ENCODE data around the gene SLC22A8.

Gene SLC22A8

GRCh38 chr11:62965574-62965973, 50.1 kb downstream of the SLC22A8 start:
- Histone ChIP-seq H3K36me3 (ENCODE audit: control insufficient read depth in 1 of 2, insufficient read depth in 2 of 2, low read depth in 1 of 2, low read length in 2 of 2) (no peaks in the 10 kb centered on the region), H4K8ac (ENCODE audit: low read length) (no peak overlapping the region), H3K27me3 (ENCODE audit: control insufficient read depth in 1 of 2, insufficient read depth in 1 of 2, low read length in 2 of 2) (peaks cover 0 to 9% of the 10 kb centered on the region in 2 experiments), H2BK5ac (ENCODE audit: low read depth, low read length, poor library complexity, severe bottlenecking) (no peak overlapping the region), H3K9me3 (ENCODE audit: control insufficient read depth, low read length) (no peaks in the 10 kb centered on the region), H3K4ac (ENCODE audit: low read depth in 1 of 2, low read length in 2 of 2) (no peak overlapping the region), H2AK5ac (ENCODE audit: low read length, severe bottlenecking) (no peak overlapping the region), H3K4me3 (ENCODE audit: insufficient read depth in 1 of 2, low read depth in 1 of 2, low read length in 2 of 2) (no peak overlapping the region), H3K79me1 (replicated peaks; ENCODE audit: low read length, poor library complexity, severe bottlenecking) (no peaks in the 10 kb centered on the region), H3K9ac (ENCODE audit: low read length) (no peak overlapping the region), H2AFZ (ENCODE audit: low read depth, low read length) (no peak overlapping the region), H3K23ac (ENCODE audit: low read length in 2 of 2) (no peak overlapping the region), H3K4me2 (ENCODE audit: low read length, poor library complexity, severe bottlenecking) (no peak overlapping the region), H3K4me1 (ENCODE audit: control insufficient read depth, insufficient read depth, low read depth, low read length) (no peaks in the 10 kb centered on the region), H2BK120ac (ENCODE audit: low read depth, low read length) (no peak overlapping the region), H3K14ac (ENCODE audit: low read length in 2 of 2) (no peak overlapping the region), H2BK15ac (ENCODE audit: low read depth, poor library complexity, severe bottlenecking) (no peak overlapping the region), H4K91ac (ENCODE audit: low read length) (no peak overlapping the region), H3K27ac (ENCODE audit: low read length, poor library complexity, severe bottlenecking) (no peak overlapping the region), H2BK12ac (ENCODE audit: low read length in 2 of 2) (no peak overlapping the region), H3K18ac (ENCODE audit: low read depth in 1 of 2, low read length in 2 of 2) (no peak overlapping the region)
- 66% methylated on average over 2 of the region's 2 CpGs for WGBS
- DNase-seq = no peak

- no peak overlapping the region for H2AFZ ChIP-seq (ENCODE audit: low read depth, low read length)
- H2BK12ac ChIP-seq (ENCODE audit: low read length in 2 of 2) = no peak overlapping the region
- H3K4ac ChIP-seq (ENCODE audit: low read depth in 1 of 2, low read length in 2 of 2) = no peak overlapping the region
- 100% methylated on average over 1 of the region's 3 CpGs for WGBS
- peaks cover 0 to 5% of the 10 kb centered on the region in 2 experiments for H3K27me3 ChIP-seq (ENCODE audit: control insufficient read depth in 1 of 2, insufficient read depth in 1 of 2, low read length in 2 of 2)
- H3K4me1 ChIP-seq (ENCODE audit: control insufficient read depth, insufficient read depth, low read depth, low read length) = no peaks in the 10 kb centered on the region
- no peak overlapping the region for H4K91ac ChIP-seq (ENCODE audit: low read length)
- no peak overlapping the region for H2BK15ac ChIP-seq (ENCODE audit: low read depth, poor library complexity, severe bottlenecking)
- no peak overlapping the region for H3K4me2 ChIP-seq (ENCODE audit: low read length, poor library complexity, severe bottlenecking)
- no peak overlapping the region for H3K4me3 ChIP-seq (ENCODE audit: insufficient read depth in 1 of 2, low read depth in 1 of 2, low read length in 2 of 2)
- no peak overlapping the region for H3K27ac ChIP-seq (ENCODE audit: low read length, poor library complexity, severe bottlenecking)
- H2BK5ac ChIP-seq (ENCODE audit: low read depth, low read length, poor library complexity, severe bottlenecking) = no peak overlapping the region
- H2BK120ac ChIP-seq (ENCODE audit: low read depth, low read length) = no peak overlapping the region
- H3K9me3 ChIP-seq (ENCODE audit: control insufficient read depth, low read length) = no peaks in the 10 kb centered on the region
- H3K9ac ChIP-seq (ENCODE audit: low read length) = no peak overlapping the region
- no peaks in the 10 kb centered on the region for H3K79me1 ChIP-seq (replicated peaks; ENCODE audit: low read length, poor library complexity, severe bottlenecking)
- no peak overlapping the region for H4K8ac ChIP-seq (ENCODE audit: low read length)
- no peak for DNase-seq
- no peak overlapping the region for H2AK5ac ChIP-seq (ENCODE audit: low read length, severe bottlenecking)
- H3K14ac ChIP-seq (ENCODE audit: low read length in 2 of 2) = no peak overlapping the region
- H3K36me3 ChIP-seq (ENCODE audit: control insufficient read depth in 1 of 2, insufficient read depth in 2 of 2, low read depth in 1 of 2, low read length in 2 of 2) = no peaks in the 10 kb centered on the region
- H3K18ac ChIP-seq (ENCODE audit: low read depth in 1 of 2, low read length in 2 of 2) = no peak overlapping the region
- H3K23ac ChIP-seq (ENCODE audit: low read length in 2 of 2) = no peak overlapping the region
Measured at GRCh38 chr11:62962391-62962790, 53.2 kb downstream of the SLC22A8 start.

GRCh38 chr11:62961017-62961570, 54.5 kb downstream of the SLC22A8 start:
- Histone ChIP-seq H3K9me3 (ENCODE audit: control insufficient read depth, low read length) (no peaks in the 10 kb centered on the region), H3K4me2 (ENCODE audit: low read length, poor library complexity, severe bottlenecking) (no peak overlapping the region), H2BK120ac (ENCODE audit: low read depth, low read length) (no peak overlapping the region), H3K4ac (ENCODE audit: low read depth in 1 of 2, low read length in 2 of 2) (no peak overlapping the region), H3K23ac (ENCODE audit: low read length in 2 of 2) (no peak overlapping the region), H4K8ac (ENCODE audit: low read length) (no peak overlapping the region), H4K91ac (ENCODE audit: low read length) (no peak overlapping the region), H3K79me1 (replicated peaks; ENCODE audit: low read length, poor library complexity, severe bottlenecking) (no peaks in the 10 kb centered on the region), H3K4me1 (ENCODE audit: control insufficient read depth, insufficient read depth, low read depth, low read length) (no peaks in the 10 kb centered on the region), H3K36me3 (ENCODE audit: control insufficient read depth in 1 of 2, insufficient read depth in 2 of 2, low read depth in 1 of 2, low read length in 2 of 2) (no peaks in the 10 kb centered on the region), H3K27me3 (ENCODE audit: control insufficient read depth in 1 of 2, insufficient read depth in 1 of 2, low read length in 2 of 2) (peaks cover 0 to 4% of the 10 kb centered on the region in 2 experiments), H2BK15ac (ENCODE audit: low read depth, poor library complexity, severe bottlenecking) (no peak overlapping the region), H3K14ac (ENCODE audit: low read length in 2 of 2) (no peak overlapping the region), H3K9ac (ENCODE audit: low read length) (no peak overlapping the region), H2BK5ac (ENCODE audit: low read depth, low read length, poor library complexity, severe bottlenecking) (no peak overlapping the region), H2BK12ac (ENCODE audit: low read length in 2 of 2) (no peak overlapping the region), H2AFZ (ENCODE audit: low read depth, low read length) (no peak overlapping the region), H2AK5ac (ENCODE audit: low read length, severe bottlenecking) (no peak overlapping the region), H3K27ac (ENCODE audit: low read length, poor library complexity, severe bottlenecking) (no peak overlapping the region), H3K18ac (ENCODE audit: low read depth in 1 of 2, low read length in 2 of 2) (no peak overlapping the region), H3K4me3 (ENCODE audit: insufficient read depth in 1 of 2, low read depth in 1 of 2, low read length in 2 of 2) (no peak overlapping the region)
- DNase-seq = no peak
- 76% methylated on average over 3 of the region's 4 CpGs for WGBS

GRCh38 chr11:62959422-62959980, 56.1 kb downstream of the SLC22A8 start:
- Histone ChIP-seq H3K23ac (ENCODE audit: low read length in 2 of 2) (no peak overlapping the region), H2BK120ac (ENCODE audit: low read depth, low read length) (no peak overlapping the region), H3K9me3 (ENCODE audit: control insufficient read depth, low read length) (no peaks in the 10 kb centered on the region), H3K18ac (ENCODE audit: low read depth in 1 of 2, low read length in 2 of 2) (no peak overlapping the region), H3K9ac (ENCODE audit: low read length) (no peak overlapping the region), H2AK5ac (ENCODE audit: low read length, severe bottlenecking) (no peak overlapping the region), H3K4me2 (ENCODE audit: low read length, poor library complexity, severe bottlenecking) (no peak overlapping the region), H3K36me3 (ENCODE audit: control insufficient read depth in 1 of 2, insufficient read depth in 2 of 2, low read depth in 1 of 2, low read length in 2 of 2) (no peaks in the 10 kb centered on the region), H3K4ac (ENCODE audit: low read depth in 1 of 2, low read length in 2 of 2) (no peak overlapping the region), H3K4me3 (ENCODE audit: insufficient read depth in 1 of 2, low read depth in 1 of 2, low read length in 2 of 2) (no peak overlapping the region), H4K8ac (ENCODE audit: low read length) (no peak overlapping the region), H4K91ac (ENCODE audit: low read length) (peak overlapping the region; percentile 27), H3K79me1 (replicated peaks; ENCODE audit: low read length, poor library complexity, severe bottlenecking) (no peaks in the 10 kb centered on the region), H3K27me3 (ENCODE audit: control insufficient read depth in 1 of 2, insufficient read depth in 1 of 2, low read length in 2 of 2) (no peaks in the 10 kb centered on the region), H3K4me1 (ENCODE audit: control insufficient read depth, insufficient read depth, low read depth, low read length) (no peaks in the 10 kb centered on the region), H2BK15ac (ENCODE audit: low read depth, poor library complexity, severe bottlenecking) (no peak overlapping the region), H3K27ac (ENCODE audit: low read length, poor library complexity, severe bottlenecking) (no peak overlapping the region), H2BK5ac (ENCODE audit: low read depth, low read length, poor library complexity, severe bottlenecking) (no peak overlapping the region), H2AFZ (ENCODE audit: low read depth, low read length) (no peak overlapping the region), H2BK12ac (ENCODE audit: low read length in 2 of 2) (no peak overlapping the region), H3K14ac (ENCODE audit: low read length in 2 of 2) (no peak overlapping the region)
- no peak for DNase-seq
- 75% methylated on average over 1 of the region's 1 CpG for WGBS
